UCSD-AML1 (cell line): ENCODE measurements around the gene BHMT.
"Not testable (repeated sequence)": the region's sequence is repeated elsewhere in the genome, so short reads cannot be mapped to it uniquely, and the experiment has no call there.

Source experiments
- DNase-seq: peaks from one replicate; lab custom pipeline; 2025; ENCODE audit not compliant: unreplicated experiment; lab: John Stamatoyannopoulos, UW

BHMT gene

GRCh38 chr5:79109527-79110492 lies 1.8 kb upstream of the BHMT start:
- peak; percentile 16 for DNase-seq

GRCh38 chr5:79111960-79112702 lies 522 bp downstream of the BHMT start:
- DNase-seq: no peak

- no peak for DNase-seq
These were observed 1.1 kb downstream of the BHMT start for GRCh38 chr5:79112703-79113058.

- DNase-seq: no peak
These were observed 7.9 kb downstream of the BHMT start for GRCh38 chr5:79119486-79119885.

- DNase-seq: no peak
These were observed 8.6 kb downstream of the BHMT start for GRCh38 chr5:79120221-79120620.

- DNase-seq: no peak
These were observed 11.4 kb downstream of the BHMT start for GRCh38 chr5:79122973-79123372.

GRCh38 chr5:79124607-79125006 lies 13.0 kb downstream of the BHMT start:
- no peak for DNase-seq

GRCh38 chr5:79130781-79131180 lies 19.2 kb downstream of the BHMT start:
- DNase-seq: no peak

GRCh38 chr5:79133121-79133656 lies 21.6 kb downstream of the BHMT start:
- DNase-seq: no peak

GRCh38 chr5:79133657-79134451 lies 22.2 kb downstream of the BHMT start:
- peak; percentile 62 for DNase-seq

GRCh38 chr5:79135790-79136553 lies 24.4 kb downstream of the BHMT start:
- no peak for DNase-seq

GRCh38 chr5:79136618-79137017 lies 25.0 kb downstream of the BHMT start:
- DNase-seq: no peak

- DNase-seq: no peak
These were observed 28.9 kb downstream of the BHMT start for GRCh38 chr5:79140553-79140952.

- no peak for DNase-seq
These were observed 32.2 kb downstream of the BHMT start for GRCh38 chr5:79143684-79144379.

GRCh38 chr5:79147076-79147475 lies 35.5 kb downstream of the BHMT start:
- DNase-seq: no peak

- DNase-seq: no peak
These were observed 37.8 kb downstream of the BHMT start for GRCh38 chr5:79149433-79149832.

GRCh38 chr5:79151942-79152671 lies 40.5 kb downstream of the BHMT start:
- no peak for DNase-seq

- DNase-seq: no peak
These were observed 45.7 kb downstream of the BHMT start for GRCh38 chr5:79157305-79157704.

- DNase-seq: not testable (repeated sequence)
These were observed 50.0 kb downstream of the BHMT start for GRCh38 chr5:79161647-79162046.
